Ovary (tissue), 9 donors: Measurements from ENCODE around the gene DENND2A. TPM values are rescaled to one million over a fixed set of nuclear protein-coding genes. Genes with fewer than 3 reads are reported as not detected.

Experiments
- DNase-seq, 5 donors: peaks; one replicate each; pipeline ENCODE4 v3.0.0-alpha.2; 2019 to 2020
- H3K27ac ChIP-seq, 2 donors: fragments of 200-600 bp; one replicate each; pipeline versions ENCODE4 v1.5.1 to v1.8.0; 2019 to 2022
- H3K27me3 ChIP-seq: fragments of 200-600 bp; one replicate; pipeline ENCODE4 v1.8.0; 2022
- H3K36me3 ChIP-seq: fragments of 200-600 bp; sonication (generic); one replicate; pipeline ENCODE4 v1.5.1; 2019
- H3K4me1 ChIP-seq: one replicate; pipeline ENCODE4 v1.8.1; 2013; ENCODE audit warnings: mild to moderate bottlenecking, moderate library complexity; ENCODE audit not compliant: insufficient read depth
- H3K4me3 ChIP-seq: fragments of 200-600 bp; sonication (generic); one replicate; pipeline ENCODE4 v1.5.1; 2017
- H3K9me3 ChIP-seq, 2 donors: fragments of 200-600 bp in 1 of 2; sonication (generic) in 1 of 2; one replicate each; pipeline versions ENCODE4 v1.5.1 to v1.8.1; 2013 to 2019; ENCODE audit warnings: mild to moderate bottlenecking in 1 of 2, moderate library complexity in 1 of 2
- EP300 ChIP-seq: sonication (generic); formaldehyde crosslinking; IDR thresholded peaks from one replicate; pipeline ENCODE4 v1.6.1; 2017; ENCODE audit warnings: antibody characterized with exemption
- POLR2A ChIP-seq: fragments of 450-650 bp; IDR thresholded peaks from one replicate; pipeline ENCODE4 v1.6.1; 2017; ENCODE audit warnings: antibody characterized with exemption, mild to moderate bottlenecking, moderate library complexity
- WGBS, 3 donors: extraction: QIAGEN DNeasy Blood & Tissue Kit in 1 of 3; methylation state at CpG; one replicate each; pipeline versions ENCODE4 v1.1.5 to v1.1.7; 2013 to 2017; 5-methylcytosine and 5-hydroxymethylcytosine counted together
- intact Hi-C, 4 donors: fragments of 100-400 bp; cut with DNase I; formaldehyde crosslinking; loops; one replicate each; pipeline versions ENCODE4 v1.11.0 to v1.15.1; 2022 to 2023
- polyA plus RNA-seq, 2 donors: library from polyadenylated mRNA; stranded (reverse); fragments of 200-250 nt in 1 of 2; fragments of 350-450 nt in 1 of 2; fragmentation: Illumina TruSeq in 1 of 2; extraction: RNeasy Lipid Tissue Mini Kit (QIAGEN cat#74804) in 1 of 2; gene quantifications; one replicate each; pipeline ENCODE4 v1.2.3, GENCODE V29; 2013 to 2014
- total RNA-seq, 7 donors: library from RNA; depleted of rRNA in 2 of 7; stranded (reverse); fragments of >200 nt in 2 of 7; fragmentation: NEBNext Ultra II Directional in 3 of 7; extraction: Animal tissue kit (Norgen Biotek cat#: 25700) in 3 of 7; gene quantifications; one replicate each; pipeline versions ENCODE4 v1.1.0 to v1.2.4, GENCODE V29; 2016 to 2023
- TF ChIP-seq, protein P1 (sequence below), 3 donors: fragments of 450-650 bp in 2 of 3; fragments of 200-600 bp in 1 of 3; IDR thresholded peaks; one replicate each; pipeline versions ENCODE4 v1.5.1 to v1.8.0; 2016 to 2022; ENCODE audit warnings: antibody characterized with exemption in 3 of 3, mild to moderate bottlenecking in 1 of 3
- donor health status: DM: no; HTN: no; CAD: no; lungs with moderate emphysema.
- donor health status: DM: no; HTN: no; CAD: no.
- donor health status: Bipolar disorder and iron deficiency.
- donor health status: DM: yes; HTN: yes; CAD: no.
- donor health status: DM: no; HTN: no; CAD: no.
- donor health status: DM: yes; HTN: yes; CAD: no.

Gene DENND2A
- total and polyA plus RNA-seq, 9 donors: 9.8 to 61.8 (median 36.1) TPM

DNA sequence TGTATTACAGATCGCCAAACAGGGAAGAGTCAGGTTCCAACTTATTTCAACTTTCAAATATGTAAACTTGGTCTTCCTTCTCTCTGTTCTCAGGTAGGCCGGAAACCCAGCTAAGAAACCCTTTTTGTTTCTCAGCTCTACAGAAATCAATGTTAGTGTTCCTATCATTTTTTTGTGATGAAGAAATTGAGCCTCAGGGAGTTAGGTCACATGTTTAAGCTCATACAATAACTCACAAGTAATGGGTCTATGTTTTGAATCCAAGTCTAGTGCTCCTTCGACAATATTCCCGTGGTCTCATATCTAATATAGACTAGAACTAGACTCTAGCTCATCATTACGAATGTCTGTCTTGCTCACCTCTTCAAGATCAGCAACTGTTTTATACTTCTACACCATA is 22.3 kb downstream of the DENND2A start:
- H3K4me1 ChIP-seq: no peaks in the 10 kb centered on the region

DNA sequence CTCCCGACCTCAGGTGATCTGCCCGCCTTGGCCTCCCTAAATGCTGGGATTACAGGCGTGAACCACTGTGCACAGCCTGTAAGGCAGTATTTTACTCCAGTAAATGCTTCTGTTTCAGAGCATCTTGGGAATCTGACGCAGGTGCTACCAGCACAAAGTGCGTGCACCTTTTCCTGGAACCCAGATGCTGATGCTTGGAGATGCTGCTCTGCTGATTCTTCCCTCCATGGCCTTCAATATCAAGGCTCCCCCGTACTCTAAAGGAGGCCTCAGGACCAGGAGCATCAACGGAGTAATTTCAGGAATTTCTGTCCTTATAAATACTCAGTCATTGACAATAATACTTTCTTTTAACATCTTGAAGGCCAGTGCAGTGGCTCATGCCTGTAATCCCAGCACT is 23.5 kb downstream of the DENND2A start:
- Histone ChIP-seq H3K36me3 (no peaks in the 10 kb centered on the region), H3K27me3 (no peaks in the 10 kb centered on the region), H3K27ac (no peak overlapping the region), H3K4me3 (no peak overlapping the region), H3K4me1 (no peaks in the 10 kb centered on the region), H3K9me3 (no peaks in the 10 kb centered on the region)
- WGBS, 3 donors: 87 to 90% (median 87%) methylated on average over 7 of the region's 7 CpGs
- intact Hi-C loops: no loop called here
- DNase-seq: no peak
- TF ChIP-seq EP300 (no peak), POLR2A (no peak)
- TF ChIP-seq, protein P1, sequence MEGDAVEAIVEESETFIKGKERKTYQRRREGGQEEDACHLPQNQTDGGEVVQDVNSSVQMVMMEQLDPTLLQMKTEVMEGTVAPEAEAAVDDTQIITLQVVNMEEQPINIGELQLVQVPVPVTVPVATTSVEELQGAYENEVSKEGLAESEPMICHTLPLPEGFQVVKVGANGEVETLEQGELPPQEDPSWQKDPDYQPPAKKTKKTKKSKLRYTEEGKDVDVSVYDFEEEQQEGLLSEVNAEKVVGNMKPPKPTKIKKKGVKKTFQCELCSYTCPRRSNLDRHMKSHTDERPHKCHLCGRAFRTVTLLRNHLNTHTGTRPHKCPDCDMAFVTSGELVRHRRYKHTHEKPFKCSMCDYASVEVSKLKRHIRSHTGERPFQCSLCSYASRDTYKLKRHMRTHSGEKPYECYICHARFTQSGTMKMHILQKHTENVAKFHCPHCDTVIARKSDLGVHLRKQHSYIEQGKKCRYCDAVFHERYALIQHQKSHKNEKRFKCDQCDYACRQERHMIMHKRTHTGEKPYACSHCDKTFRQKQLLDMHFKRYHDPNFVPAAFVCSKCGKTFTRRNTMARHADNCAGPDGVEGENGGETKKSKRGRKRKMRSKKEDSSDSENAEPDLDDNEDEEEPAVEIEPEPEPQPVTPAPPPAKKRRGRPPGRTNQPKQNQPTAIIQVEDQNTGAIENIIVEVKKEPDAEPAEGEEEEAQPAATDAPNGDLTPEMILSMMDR (IDR thresholded peaks at IDR 0.05): no peak

More for the DNA sequence above, 22.3 kb downstream of the DENND2A start:
- DNase-seq: no peak
- intact Hi-C loops: no loop called here
- Histone ChIP-seq H3K27me3 (no peaks in the 10 kb centered on the region), H3K36me3 (no peaks in the 10 kb centered on the region), H3K9me3 (no peaks in the 10 kb centered on the region), H3K27ac (no peak overlapping the region), H3K4me3 (no peak overlapping the region)
- TF ChIP-seq EP300: no peak
- TF ChIP-seq, protein P1 (IDR thresholded peaks at IDR 0.05): no peak
- no peak for TF ChIP-seq POLR2A
- 82 to 91% (median 87%) methylated on average over 5 of the region's 5 CpGs for WGBS, 3 donors

DNA sequence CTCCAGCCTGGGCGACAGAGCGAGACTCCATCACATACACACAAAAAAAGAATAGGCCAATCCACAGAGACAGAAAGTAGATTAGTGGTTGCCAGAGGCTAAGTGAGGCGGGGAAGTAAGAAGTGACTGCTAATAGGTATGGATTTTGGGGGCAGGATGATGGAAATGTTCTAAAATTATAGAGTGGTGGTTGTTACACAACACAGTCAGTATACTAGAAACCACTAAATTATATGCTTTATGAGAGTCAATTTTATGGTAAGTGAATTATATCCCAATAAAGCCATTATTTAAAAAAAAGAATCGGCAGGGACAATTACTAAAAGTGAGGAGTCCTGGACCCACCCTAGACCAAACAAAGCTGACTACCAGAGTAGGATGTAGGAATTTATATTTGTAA is 24.3 kb downstream of the DENND2A start:
- no peaks in the 10 kb centered on the region for H3K4me1 ChIP-seq
- 82 to 99% (median 97%) methylated on average over 4 of the region's 4 CpGs for WGBS, 3 donors
- DNase-seq: no peak
- no peaks in the 10 kb centered on the region for H3K9me3 ChIP-seq
- no peak for TF ChIP-seq POLR2A
- TF ChIP-seq, protein P1 (IDR thresholded peaks at IDR 0.05): no peak
- no peak for TF ChIP-seq EP300
- no peaks in the 10 kb centered on the region for H3K36me3 ChIP-seq
- H3K27ac ChIP-seq: no peak overlapping the region
- intact Hi-C loops: no loop called here
- H3K4me3 ChIP-seq: no peak overlapping the region
- H3K27me3 ChIP-seq: no peaks in the 10 kb centered on the region

DNA sequence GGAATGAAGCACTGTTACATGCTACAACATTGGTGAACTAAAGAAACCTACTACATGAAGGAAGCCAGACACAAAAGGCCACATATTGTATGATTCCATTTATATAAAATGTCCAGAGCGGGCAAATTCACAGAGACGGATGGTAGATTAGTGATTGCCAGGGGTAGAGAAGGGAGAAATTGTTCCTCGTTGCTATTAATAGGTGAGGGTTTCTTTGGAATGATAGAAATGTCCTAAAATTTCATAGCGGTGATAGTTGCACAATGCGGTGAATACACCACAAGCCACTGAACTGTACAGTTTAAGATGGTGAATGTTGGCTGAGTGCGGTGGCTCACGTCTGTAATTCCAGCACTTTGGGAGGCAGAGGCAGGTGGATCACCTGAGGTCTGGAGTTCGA is 29.0 kb downstream of the DENND2A start:
- no peak for DNase-seq
- WGBS, 3 donors: 78 to 90% (median 85%) methylated on average over 8 of the region's 8 CpGs
- H3K4me3 ChIP-seq: no peak overlapping the region
- peaks cover 4% of the 10 kb centered on the region for H3K4me1 ChIP-seq
- H3K27ac ChIP-seq: no peak overlapping the region
- H3K27me3 ChIP-seq: no peaks in the 10 kb centered on the region
- no peaks in the 10 kb centered on the region for H3K9me3 ChIP-seq
- TF ChIP-seq POLR2A (no peak), EP300 (no peak)
- TF ChIP-seq, protein P1 (IDR thresholded peaks at IDR 0.05): no peak
- intact Hi-C loops: no loop called here
- no peaks in the 10 kb centered on the region for H3K36me3 ChIP-seq
